Heart left ventricle (tissue), 16 donors: ENCODE measurements around the gene TADA3. TPM values are rescaled to one million over a fixed set of nuclear protein-coding genes. Genes with fewer than 3 reads are reported as not detected.

Source experiments
- ATAC-seq, 4 donors: fragments of 200-7000 bp; cut with Tn5 transposase; one replicate each; pipeline ENCODE4 v1.9.1; 2020 to 2022; ENCODE audit warnings: moderate library complexity in 4 of 4, mild to moderate bottlenecking in 3 of 4, moderate number of reproducible peaks in 1 of 4
- DNase-seq, 5 donors: peaks; one replicate each; pipeline ENCODE4 v3.0.0-alpha.2; 2020
- H3K27ac ChIP-seq, 12 donors: fragments of 200-600 bp; sonication (generic) in 4 of 12; one replicate each; pipeline versions ENCODE4 v1.5.0 to v1.8.0; 2016 to 2022; ENCODE audit warnings: mild to moderate bottlenecking in 2 of 12
- H3K27me3 ChIP-seq, 9 donors: fragments of 200-600 bp; sonication (generic) in 2 of 9; one replicate each; pipeline versions ENCODE4 v1.5.1 to v1.8.0; 2016 to 2022; ENCODE audit warnings: mild to moderate bottlenecking in 3 of 9
- H3K36me3 ChIP-seq, 9 donors: fragments of 200-600 bp; sonication (generic) in 2 of 9; one replicate each; pipeline versions ENCODE4 v1.5.0 to v1.8.0; 2018 to 2022; ENCODE audit warnings: mild to moderate bottlenecking in 2 of 9
- H3K4me1 ChIP-seq, 12 donors: fragments of 200-600 bp; sonication (generic) in 4 of 12; one replicate each; pipeline versions ENCODE4 v1.5.0 to v1.8.0; 2016 to 2022; ENCODE audit warnings: mild to moderate bottlenecking in 3 of 12
- H3K4me3 ChIP-seq, 12 donors: fragments of 200-600 bp; sonication (generic) in 4 of 12; one replicate each; pipeline versions ENCODE4 v1.5.0 to v1.8.0; 2017 to 2022; ENCODE audit warnings: mild to moderate bottlenecking in 9 of 12, moderate library complexity in 4 of 12
- H3K9me3 ChIP-seq, 12 donors: fragments of 200-600 bp; sonication (generic) in 4 of 12; one replicate each; pipeline versions ENCODE4 v1.5.0 to v1.8.0; 2016 to 2022; ENCODE audit warnings: mild to moderate bottlenecking in 1 of 12
- CTCF ChIP-seq, 12 donors: fragments of 200-600 bp; sonication (generic) in 4 of 12; IDR thresholded peaks; one replicate each; pipeline versions ENCODE4 v1.5.0 to v1.8.0; 2018 to 2022; ENCODE audit warnings: antibody characterized with exemption in 12 of 12, mild to moderate bottlenecking in 5 of 12
- POLR2A ChIP-seq, 2 donors: fragments of 450-650 bp; IDR thresholded peaks; one replicate each; pipeline ENCODE4 v1.6.1; 2017; ENCODE audit warnings: antibody characterized with exemption in 2 of 2, mild to moderate bottlenecking in 2 of 2, moderate library complexity in 2 of 2
- WGBS, 4 donors: extraction: QIAGEN DNeasy Blood & Tissue Kit in 2 of 4; methylation state at CpG; one replicate each; pipeline versions ENCODE4 v1.1.5 to v1.1.7; 2013 to 2018; 5-methylcytosine and 5-hydroxymethylcytosine counted together
- intact Hi-C, 10 donors: fragments of 100-400 bp; cut with DNase I; formaldehyde crosslinking; loops; one replicate each; pipeline versions ENCODE4 v1.11.1 to v1.14.2; 2022
- polyA plus RNA-seq, 2 donors: library from polyadenylated mRNA; stranded (reverse); fragments of 200-250 nt; gene quantifications; one replicate each; pipeline ENCODE4 v1.2.3, GENCODE V29; 2013
- total RNA-seq, 9 donors: library from RNA; depleted of rRNA in 2 of 9; stranded (reverse); fragments of >200 nt in 2 of 9; fragmentation: NEBNext Ultra II Directional in 3 of 9; extraction: Animal tissue kit (Norgen Biotek cat#: 25700) in 3 of 9; gene quantifications; one replicate each; pipeline versions ENCODE4 v1.1.0 to v1.2.4, GENCODE V29; 2016 to 2023
- donor health status: ischemic (EF 13 %, LVEDD 7.1; RV severe dilation, severe dysfunction).
- donor health status: healthy with polysubstance abuse.
- donor health status: DM: no; HTN: yes; CAD: no.
- donor health status: DM: no; HTN: no; CAD: no.
- donor health status: ischemic (EF 25% LVEDD 6.9; RV normal size, moderate dysfunction).
- donor health status: ischemic (EF 25% LVEDD 5.7; RV mildly dilated, moderate dysfunction).
- donor health status: healthy.
- donor health status: DM: yes; HTN: yes; CAD: no.
- donor health status: ischemic (EF 35%, LVEDD 5.7; RV mildly dilated, moderate dysfunction).
- donor health status: nonischemic (EF 11% LVEDD 7.7; RV severe dilation, severe dysfunction).
- donor health status: DM: yes; HTN: yes; CAD: no.
- donor health status: PGD.
- donor health status: ischemic (EF 29% LVEDD 5.4; RV normal size, mild dysfunction).
- donor health status: nonischemic (EF 23%, LVEDD 6.1; RV moderate dilation, normal function).

TADA3 gene
- total and polyA plus RNA-seq, 11 donors: 32.8 to 61.5 (median 45.9) TPM

- DNase-seq: no peak
- ATAC-seq: no peak
- peaks cover 0 to 16% (median 5%) of the 10 kb centered on the region in 12 donors for H3K4me1 ChIP-seq
Measured at GRCh38 chr3:9837701-9838582, 45.7 kb upstream of the TADA3 start.

GRCh38 chr3:9834520-9835380 lies 42.5 kb upstream of the TADA3 start:
- Histone ChIP-seq H3K27ac (no peak overlapping the region), H3K27me3 (no peaks in the 10 kb centered on the region), H3K36me3 (peaks cover 0 to 88% (median 66%) of the 10 kb centered on the region in 9 donors), H3K4me1 (peaks cover 0 to 9% (median 0%) of the 10 kb centered on the region in 12 donors), H3K4me3 (no peak overlapping the region), H3K9me3 (no peaks in the 10 kb centered on the region)
- DNase-seq (no peak), ATAC-seq (no peak)
- TF ChIP-seq POLR2A (IDR thresholded peaks at IDR 0.05) (no peak), CTCF (IDR thresholded peaks at IDR 0.05) (no peak)
- intact Hi-C loops: no loop called here
- WGBS, 4 donors: 84 to 88% (median 86%) methylated on average over 17 to 18 of the region's 18 CpGs

More at GRCh38 chr3:9837701-9838582, 45.7 kb upstream of the TADA3 start:
- no peaks in the 10 kb centered on the region for H3K9me3 ChIP-seq
- 82 to 87% (median 85%) methylated on average over 12 of the region's 12 CpGs for WGBS, 4 donors
- no peak overlapping the region for H3K27ac ChIP-seq
- TF ChIP-seq CTCF (IDR thresholded peaks at IDR 0.05) (no peak), POLR2A (IDR thresholded peaks at IDR 0.05) (no peak)
- intact Hi-C loops: no loop called here
- no peak overlapping the region for H3K4me3 ChIP-seq
- H3K36me3 ChIP-seq: peaks cover 0 to 84% (median 69%) of the 10 kb centered on the region in 9 donors
- no peaks in the 10 kb centered on the region for H3K27me3 ChIP-seq

- intact Hi-C loops: no loop called here
- peaks cover 0 to 4% (median 0%) of the 10 kb centered on the region in 12 donors for H3K4me1 ChIP-seq
- no peaks in the 10 kb centered on the region for H3K27me3 ChIP-seq
- H3K36me3 ChIP-seq: peaks cover 0 to 88% (median 65%) of the 10 kb centered on the region in 9 donors
- no peak overlapping the region for H3K27ac ChIP-seq
- no peaks in the 10 kb centered on the region for H3K9me3 ChIP-seq
- no peak overlapping the region for H3K4me3 ChIP-seq
- ATAC-seq: no peak
- DNase-seq: no peak
- WGBS, 4 donors: 91 to 100% (median 98%) methylated on average over 2 to 9 of the region's 9 CpGs
- TF ChIP-seq POLR2A (IDR thresholded peaks at IDR 0.05): no peak
- TF ChIP-seq CTCF (IDR thresholded peaks at IDR 0.05): no peak
Measured at GRCh38 chr3:9833078-9833477, 40.8 kb upstream of the TADA3 start.

GRCh38 chr3:9831253-9831652 lies 39.0 kb upstream of the TADA3 start:
- no peak for TF ChIP-seq POLR2A (IDR thresholded peaks at IDR 0.05)
- TF ChIP-seq CTCF (IDR thresholded peaks at IDR 0.05): no peak
- Histone ChIP-seq H3K4me1 (no peaks in the 10 kb centered on the region), H3K4me3 (no peak overlapping the region), H3K36me3 (peaks cover 0 to 91% (median 68%) of the 10 kb centered on the region in 9 donors), H3K27ac (no peak overlapping the region), H3K27me3 (no peaks in the 10 kb centered on the region), H3K9me3 (no peaks in the 10 kb centered on the region)
- DNase-seq (no peak), ATAC-seq (no peak)
- 92 to 95% (median 94%) methylated on average over 3 of the region's 3 CpGs for WGBS, 4 donors
- intact Hi-C loops: no loop called here
